HepG2 (cell line): ENCODE results near the gene NEDD4L. TPM values are rescaled to one million over a fixed set of nuclear protein-coding genes. Genes with fewer than 3 reads are reported as not detected.
A peak's percentile ranks its signal among the peaks of the same experiment; 100 is the strongest.

Experiments used
- ATAC-seq: fragments of 200-7000 bp; cut with Tn5 transposase; 3 replicates; pipeline ENCODE4 v1.9.1; 2020; ENCODE audit warnings: mild to moderate bottlenecking, moderate library complexity
- BruUV-seq: library from RNA; stranded (reverse); fragments of 400-500 nt; replicated peaks from 2 replicates; lab custom pipeline; 2021; lab: Mats Ljungman, UMichigan
- CTCF ChIA-PET: fragments of 300-600 bp; formaldehyde crosslinking; extraction: SDS; loops from one replicate; lab custom pipeline; 2021; ENCODE audit warnings: low total read pairs, inconsistent platforms, low intra/inter-chr PET ratio; lab: Yijun Ruan, JAX
- POLR2A ChIA-PET: fragments of 350-600 bp; sonication (Branson Sonifier 250); formaldehyde crosslinking; loops from one replicate; lab custom pipeline; 2020; ENCODE audit warnings: antibody characterized with exemption, inconsistent platforms; lab: Yijun Ruan, JAX
- DNase-seq: peaks from one replicate; pipeline ENCODE4 v3.0.0-alpha.2; 2015; ENCODE audit warnings: low spot score
- FAIRE-seq: peaks from 3 replicates; lab custom pipeline; 2011; peaks lifted over from hg19 to GRCh38; lab: Jason Lieb, UNC
- H2AFZ ChIP-seq: one replicate; pipeline ENCODE4 v1.6.1; 2011; ENCODE audit warnings: low read length, inconsistent platforms
- H3K27ac ChIP-seq: fragments of 300-600 bp; 3 replicates; pipeline ENCODE4 v1.8.0; 2011; ENCODE audit warnings: mixed run types, mild to moderate bottlenecking, mixed read lengths, low read length, inconsistent platforms; ENCODE audit not compliant: insufficient read depth; ENCODE audit errors: extremely low read length
- H3K27me3 ChIP-seq, 2 experiments: fragments of 200-600 bp in 1 of 2; 2 replicates in 1 of 2; 3 replicates in 1 of 2; pipeline versions ENCODE4 v1.6.0 to v1.8.0; 2011; ENCODE audit warnings: low read length in 2 of 2, mild to moderate bottlenecking in 2 of 2, moderate library complexity in 2 of 2, inconsistent platforms in 1 of 2; ENCODE audit not compliant: insufficient read depth in 2 of 2, control insufficient read depth in 1 of 2
- H3K36me3 ChIP-seq, 2 experiments: fragments of 200-600 bp in 1 of 2; replicated peaks in 1 of 2; 2 replicates in 1 of 2; 3 replicates in 1 of 2; pipeline versions ENCODE4 v1.5.1 to v1.8.0; 2011; ENCODE audit warnings: low read length in 2 of 2, inconsistent platforms in 1 of 2; ENCODE audit not compliant: insufficient read depth in 2 of 2, control insufficient read depth in 1 of 2
- H3K4me1 ChIP-seq: 2 replicates; pipeline ENCODE4 v1.5.1; 2012; ENCODE audit warnings: low read length, inconsistent platforms; ENCODE audit not compliant: insufficient read depth
- H3K4me2 ChIP-seq: 2 replicates; pipeline ENCODE4 v1.6.0; 2011; ENCODE audit warnings: low read depth, low read length, inconsistent platforms
- H3K4me3 ChIP-seq, 3 experiments: fragments of 200-600 bp in 1 of 3; sonication (generic), shearing (Covaris generic) in 1 of 3; replicated peaks in 1 of 3; 2 replicates each; pipeline ENCODE4 v1.5.1; 2011 to 2016; ENCODE audit warnings: low read length in 3 of 3, inconsistent platforms in 2 of 3, low read depth in 2 of 3, mild to moderate bottlenecking in 2 of 3, control low read depth in 1 of 3, mixed read lengths in 1 of 3; ENCODE audit not compliant: insufficient read depth in 1 of 3
- H3K79me2 ChIP-seq: one replicate; pipeline ENCODE4 v1.6.1; 2011; ENCODE audit warnings: low read length, inconsistent platforms; ENCODE audit not compliant: insufficient read depth
- H3K9ac ChIP-seq: 2 replicates; pipeline ENCODE4 v1.6.0; 2011; ENCODE audit warnings: mild to moderate bottlenecking, low read depth, low read length, inconsistent platforms; ENCODE audit not compliant: insufficient read depth
- H3K9me3 ChIP-seq: 2 replicates; pipeline ENCODE4 v1.5.1; 2012; ENCODE audit warnings: mild to moderate bottlenecking, low read length
- H4K20me1 ChIP-seq: 2 replicates; pipeline ENCODE4 v1.6.0; 2011; ENCODE audit warnings: inconsistent platforms, mild to moderate bottlenecking, low read length, moderate library complexity; ENCODE audit not compliant: insufficient read depth
- JUN ChIP-seq: sonication (generic); formaldehyde crosslinking; IDR thresholded peaks from 2 replicates; pipeline ENCODE4 v1.4.0; 2020; ENCODE audit warnings: mild to moderate bottlenecking, missing genetic modification reagents
- PAF1 ChIP-seq: IDR thresholded peaks from 2 replicates; pipeline ENCODE4 v1.6.1; 2016; ENCODE audit warnings: missing genetic modification reagents, missing compliant biosample characterization
- SOX13 ChIP-seq, 3 experiments: fragments of 450-650 bp in 1 of 3; sonication (generic) in 1 of 3; formaldehyde crosslinking in 1 of 3; IDR thresholded peaks in 2 of 3; conservative IDR thresholded peaks in 1 of 3; 2 replicates each; pipeline versions ENCODE4 v1.5.0 to v1.6.1; 2016 to 2020; ENCODE audit warnings: antibody characterized with exemption in 1 of 3, mild to moderate bottlenecking in 1 of 3, missing compliant biosample characterization in 1 of 3, missing genetic modification reagents in 1 of 3, moderate library complexity in 1 of 3
- SSRP1 ChIP-seq: IDR thresholded peaks from 2 replicates; pipeline ENCODE4 v1.6.1; 2016; ENCODE audit warnings: control low read depth
- ZFP36L1 ChIP-seq: sonication (generic); formaldehyde crosslinking; IDR thresholded peaks from 2 replicates; pipeline ENCODE4 v1.8.0; 2022; ENCODE audit warnings: mild to moderate bottlenecking, missing genetic modification reagents, moderate library complexity
- ZMYM3 ChIP-seq: sonication (generic); formaldehyde crosslinking; IDR thresholded peaks from 2 replicates; pipeline ENCODE4 v1.5.1; 2020; ENCODE audit warnings: mild to moderate bottlenecking, missing genetic modification reagents
- ZNF503 ChIP-seq: sonication (generic); formaldehyde crosslinking; IDR thresholded peaks from 2 replicates; pipeline ENCODE4 v1.4.0; 2020; ENCODE audit warnings: missing genetic modification reagents
- WGBS: methylation state at CpG from one replicate; pipeline ENCODE4 v1.1.6; 2017; ENCODE audit warnings: low lambda C conversion rate; 5-methylcytosine and 5-hydroxymethylcytosine counted together
- in situ Hi-C: cut with HindIII; loops from 2 replicates; pipeline ENCODE4 v1.10.0; 2017; ENCODE audit warnings: low pct_unique_long_range_greater_than_20kb; ENCODE audit not compliant: extremely low pct_ligation_motif_present
- intact Hi-C: fragments of 100-400 bp; cut with micrococcal nuclease; formaldehyde crosslinking; loops from one replicate; pipeline ENCODE4 v1.10.0; 2022; ENCODE audit not compliant: unreplicated experiment
- polyA plus RNA-seq, 8 experiments: library from polyadenylated mRNA; depleted of rRNA in 3 of 8; stranded (reverse) in 7 of 8; unstranded in 1 of 8; fragments of >200 nt; fragmentation: Illumina TruSeq in 4 of 8; extraction: Trizol in 4 of 8; gene quantifications; 2 replicates each; pipeline versions ENCODE4 v1.2.1 to v1.2.3, GENCODE V29; 2011 to 2016; ENCODE audit warnings: low read depth in 4 of 8, missing spikeins in 1 of 8, mixed read lengths in 1 of 8; ENCODE audit not compliant: insufficient read depth in 1 of 8
- total RNA-seq, 5 experiments: library from RNA; depleted of rRNA; stranded (reverse); fragments of >200 nt; fragmentation: Illumina TruSeq; extraction: Trizol; gene quantifications; 2 replicates each; pipeline ENCODE4 v1.2.3, GENCODE V29; 2016; ENCODE audit warnings: low read depth in 1 of 5
- TF ChIP-seq, protein P1 (sequence below): sonication (generic); formaldehyde crosslinking; IDR thresholded peaks from 2 replicates; pipeline ENCODE4 v1.4.0; 2020; ENCODE audit warnings: missing genetic modification reagents
- TF ChIP-seq, protein P2 (sequence below): sonication (generic); formaldehyde crosslinking; IDR thresholded peaks from one replicate; pipeline ENCODE4 v1.5.1; 2020; ENCODE audit warnings: mild to moderate bottlenecking, missing genetic modification reagents; ENCODE audit errors: not compliant biosample characterization

The NEDD4L gene
- total and polyA plus RNA-seq, 2 of the 13 experiments (the other 11 are each of a cell fraction or from before 2014, with no cell fraction given): 168 to 390 TPM

- Histone ChIP-seq H3K36me3 (peaks cover 1 to 3% of the 10 kb centered on the region in 2 experiments; a peak in 1 of 5 replicates), H2AFZ (no peak overlapping the region), H3K4me1 (peaks cover 52% of the 10 kb centered on the region), H3K27me3 (no peaks in the 10 kb centered on the region; a peak in 1 of 5 replicates), H3K4me2 (peak overlapping the region; percentile 88), H3K9ac (peak overlapping the region; percentile 89), H4K20me1 (peaks cover 23% of the 10 kb centered on the region; the same call in 1 of the 2 replicates), H3K79me2 (peaks cover 60% of the 10 kb centered on the region), H3K27ac (peak overlapping the region; percentile 83), H3K9me3 (no peaks in the 10 kb centered on the region), H3K4me3 (peak overlapping the region; percentile 87 to 96 (median 90))
- CTCF ChIA-PET: no interaction called here
- no TSS peak for BruUV-seq
- in situ Hi-C loops (loop anchor here (5.0 kb wide), 1 partner anchor 352 kb away; no protein-coding TSS in a partner anchor), intact Hi-C loops (loop anchor here (2.0 to 10.0 kb wide), 2 partner anchors 353 to 479 kb away; no protein-coding TSS in a partner anchor)
- ATAC-seq (peak; percentile 12), FAIRE-seq (no peak), DNase-seq (peak; percentile 41)
- under 1% methylated on average over 33 of the region's 33 CpGs for WGBS
- POLR2A ChIA-PET: interaction anchor here (0.7 to 2.1 kb wide), 9 partner anchors 21 to 362 kb away, joined by 3 to 9 read pairs (median 3); no protein-coding TSS in a partner anchor
- TF ChIP-seq SSRP1 (CRISPR knock-in tag) (no peak), ZFP36L1 (CRISPR knock-in tag) (peak; percentile 52; the same call in 1 of the 2 replicates), JUN (CRISPR knock-in tag) (no peak), ZNF503 (CRISPR knock-in tag) (no peak), ZMYM3 (CRISPR knock-in tag) (no peak), SOX13 (IDR thresholded peaks at IDR 0.05) (no peak), SOX13 (CRISPR knock-in tag; conservative IDR thresholded peaks at IDR 0.05 in 1 of 2, IDR thresholded peaks at IDR 0.05 in 1 of 2) (0 out of 4 replicates have a peak, but pooled peaks of 1 of the 2 experiments have one; percentile 2), PAF1 (CRISPR knock-in tag) (no peak)
- TF ChIP-seq, protein P1, sequence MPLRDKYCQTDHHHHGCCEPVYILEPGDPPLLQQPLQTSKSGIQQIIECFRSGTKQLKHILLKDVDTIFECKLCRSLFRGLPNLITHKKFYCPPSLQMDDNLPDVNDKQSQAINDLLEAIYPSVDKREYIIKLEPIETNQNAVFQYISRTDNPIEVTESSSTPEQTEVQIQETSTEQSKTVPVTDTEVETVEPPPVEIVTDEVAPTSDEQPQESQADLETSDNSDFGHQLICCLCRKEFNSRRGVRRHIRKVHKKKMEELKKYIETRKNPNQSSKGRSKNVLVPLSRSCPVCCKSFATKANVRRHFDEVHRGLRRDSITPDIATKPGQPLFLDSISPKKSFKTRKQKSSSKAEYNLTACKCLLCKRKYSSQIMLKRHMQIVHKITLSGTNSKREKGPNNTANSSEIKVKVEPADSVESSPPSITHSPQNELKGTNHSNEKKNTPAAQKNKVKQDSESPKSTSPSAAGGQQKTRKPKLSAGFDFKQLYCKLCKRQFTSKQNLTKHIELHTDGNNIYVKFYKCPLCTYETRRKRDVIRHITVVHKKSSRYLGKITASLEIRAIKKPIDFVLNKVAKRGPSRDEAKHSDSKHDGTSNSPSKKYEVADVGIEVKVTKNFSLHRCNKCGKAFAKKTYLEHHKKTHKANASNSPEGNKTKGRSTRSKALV (CRISPR knock-in tag): no peak
- TF ChIP-seq, protein P2, sequence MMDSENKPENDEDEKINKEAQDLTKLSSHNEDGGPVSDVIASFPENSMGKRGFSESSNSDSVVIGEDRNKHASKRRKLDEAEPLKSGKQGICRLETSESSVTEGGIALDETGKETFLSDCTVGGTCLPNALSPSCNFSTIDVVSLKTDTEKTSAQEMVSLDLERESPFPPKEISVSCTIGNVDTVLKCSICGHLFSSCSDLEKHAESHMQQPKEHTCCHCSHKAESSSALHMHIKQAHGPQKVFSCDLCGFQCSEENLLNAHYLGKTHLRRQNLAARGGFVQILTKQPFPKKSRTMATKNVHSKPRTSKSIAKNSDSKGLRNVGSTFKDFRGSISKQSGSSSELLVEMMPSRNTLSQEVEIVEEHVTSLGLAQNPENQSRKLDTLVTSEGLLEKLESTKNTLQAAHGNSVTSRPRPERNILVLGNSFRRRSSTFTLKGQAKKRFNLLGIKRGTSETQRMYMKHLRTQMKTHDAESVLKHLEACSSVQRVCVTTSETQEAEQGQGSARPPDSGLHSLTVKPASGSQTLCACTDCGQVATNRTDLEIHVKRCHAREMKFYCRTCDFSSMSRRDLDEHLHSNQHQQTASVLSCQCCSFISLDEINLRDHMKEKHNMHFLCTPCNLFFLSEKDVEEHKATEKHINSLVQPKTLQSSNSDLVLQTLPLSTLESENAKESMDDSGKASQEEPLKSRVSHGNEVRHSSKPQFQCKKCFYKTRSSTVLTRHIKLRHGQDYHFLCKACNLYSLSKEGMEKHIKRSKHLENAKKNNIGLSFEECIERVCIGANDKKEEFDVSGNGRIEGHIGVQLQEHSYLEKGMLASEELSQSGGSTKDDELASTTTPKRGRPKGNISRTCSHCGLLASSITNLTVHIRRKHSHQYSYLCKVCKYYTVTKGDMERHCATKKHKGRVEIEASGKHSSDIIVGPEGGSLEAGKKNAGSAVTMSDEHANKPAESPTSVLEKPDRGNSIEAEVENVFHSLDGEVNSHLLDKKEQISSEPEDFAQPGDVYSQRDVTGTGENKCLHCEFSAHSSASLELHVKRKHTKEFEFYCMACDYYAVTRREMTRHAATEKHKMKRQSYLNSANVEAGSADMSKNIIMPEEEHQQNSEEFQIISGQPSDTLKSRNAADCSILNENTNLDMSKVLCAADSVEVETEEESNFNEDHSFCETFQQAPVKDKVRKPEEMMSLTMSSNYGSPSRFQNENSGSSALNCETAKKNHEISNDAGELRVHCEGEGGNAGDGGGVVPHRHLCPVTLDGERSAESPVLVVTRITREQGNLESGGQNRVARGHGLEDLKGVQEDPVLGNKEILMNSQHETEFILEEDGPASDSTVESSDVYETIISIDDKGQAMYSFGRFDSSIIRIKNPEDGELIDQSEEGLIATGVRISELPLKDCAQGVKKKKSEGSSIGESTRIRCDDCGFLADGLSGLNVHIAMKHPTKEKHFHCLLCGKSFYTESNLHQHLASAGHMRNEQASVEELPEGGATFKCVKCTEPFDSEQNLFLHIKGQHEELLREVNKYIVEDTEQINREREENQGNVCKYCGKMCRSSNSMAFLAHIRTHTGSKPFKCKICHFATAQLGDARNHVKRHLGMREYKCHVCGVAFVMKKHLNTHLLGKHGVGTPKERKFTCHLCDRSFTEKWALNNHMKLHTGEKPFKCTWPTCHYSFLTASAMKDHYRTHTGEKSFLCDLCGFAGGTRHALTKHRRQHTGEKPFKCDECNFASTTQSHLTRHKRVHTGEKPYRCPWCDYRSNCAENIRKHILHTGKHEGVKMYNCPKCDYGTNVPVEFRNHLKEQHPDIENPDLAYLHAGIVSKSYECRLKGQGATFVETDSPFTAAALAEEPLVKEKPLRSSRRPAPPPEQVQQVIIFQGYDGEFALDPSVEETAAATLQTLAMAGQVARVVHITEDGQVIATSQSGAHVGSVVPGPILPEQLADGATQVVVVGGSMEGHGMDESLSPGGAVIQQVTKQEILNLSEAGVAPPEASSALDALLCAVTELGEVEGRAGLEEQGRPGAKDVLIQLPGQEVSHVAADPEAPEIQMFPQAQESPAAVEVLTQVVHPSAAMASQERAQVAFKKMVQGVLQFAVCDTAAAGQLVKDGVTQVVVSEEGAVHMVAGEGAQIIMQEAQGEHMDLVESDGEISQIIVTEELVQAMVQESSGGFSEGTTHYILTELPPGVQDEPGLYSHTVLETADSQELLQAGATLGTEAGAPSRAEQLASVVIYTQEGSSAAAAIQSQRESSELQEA (CRISPR knock-in tag): no peak
These were observed 1.4 kb downstream of the NEDD4L start for GRCh38 chr18:58045242-58046092.
